A673 (cell line): Measurements from ENCODE around the gene TEX19. TPM values are rescaled to one million over a fixed set of nuclear protein-coding genes. Genes with fewer than 3 reads are reported as not detected.

Experiments used
- BruUV-seq: library from RNA; stranded (reverse); fragments of 400-500 nt; replicated peaks from 2 replicates; lab custom pipeline; 2021; lab: Mats Ljungman, UMichigan
- CTCF ChIA-PET: fragments of 300-600 bp; sonication (Branson Sonifier 250); formaldehyde crosslinking; loops from one replicate; lab custom pipeline; 2022; ENCODE audit warnings: antibody characterized with exemption; lab: Charles Lee
- POLR2A ChIA-PET: fragments of 300-600 bp; sonication (Branson Sonifier 250); formaldehyde crosslinking; loops from one replicate; lab custom pipeline; 2022; ENCODE audit warnings: antibody characterized with exemption; ENCODE audit not compliant: low non-redundant PET; lab: Charles Lee
- DNase-seq: peaks from one replicate; pipeline ENCODE4 v3.0.0-alpha.2; 2015; ENCODE audit warnings: low spot score
- H3K27ac ChIP-seq: fragments of 200-600 bp; sonication (generic); 2 replicates; pipeline ENCODE4 v1.5.1; 2016; ENCODE audit warnings: mixed run types, low read depth, mild to moderate bottlenecking, mixed read lengths, antibody characterized with exemption, low read length; ENCODE audit not compliant: poor library complexity, severe bottlenecking
- H3K27me3 ChIP-seq: fragments of 200-600 bp; sonication (generic); replicated peaks from 2 replicates; pipeline ENCODE4 v1.6.1; 2017; ENCODE audit warnings: mixed run types, low read depth, mild to moderate bottlenecking, mixed read lengths, antibody characterized with exemption, low read length; ENCODE audit not compliant: insufficient read depth, poor library complexity
- H3K36me3 ChIP-seq: fragments of 200-600 bp; sonication (generic); 2 replicates; pipeline ENCODE4 v1.6.1; 2016; ENCODE audit warnings: mixed run types, mild to moderate bottlenecking, mixed read lengths, antibody characterized with exemption, low read length; ENCODE audit not compliant: insufficient read depth, poor library complexity, severe bottlenecking
- H3K4me1 ChIP-seq: fragments of 200-600 bp; sonication (generic); 2 replicates; pipeline ENCODE4 v1.6.1; 2017; ENCODE audit warnings: mixed run types, mild to moderate bottlenecking, mixed read lengths, antibody characterized with exemption, low read length; ENCODE audit not compliant: insufficient read depth, poor library complexity, severe bottlenecking
- H3K4me3 ChIP-seq: fragments of 200-600 bp; sonication (generic); 2 replicates; pipeline ENCODE4 v1.5.1; 2016; ENCODE audit warnings: low read depth, mixed run types, mild to moderate bottlenecking, mixed read lengths, low read length; ENCODE audit not compliant: poor library complexity, severe bottlenecking
- H3K9me3 ChIP-seq: fragments of 200-600 bp; sonication (generic); 2 replicates; pipeline ENCODE4 v1.6.1; 2016; ENCODE audit warnings: mixed run types, low read depth, mild to moderate bottlenecking, mixed read lengths, antibody characterized with exemption, low read length; ENCODE audit not compliant: poor library complexity, severe bottlenecking
- CTCF ChIP-seq: fragments of 300-800, 200-600 bp; sonication (generic); conservative IDR thresholded peaks from 2 replicates; pipeline ENCODE4 v1.5.1; 2017; ENCODE audit warnings: low read depth, mild to moderate bottlenecking, antibody characterized with exemption, low read length, moderate library complexity, mixed read lengths
- EZH2 ChIP-seq: fragments of 200-600 bp; sonication (generic); IDR thresholded peaks from 2 replicates; pipeline ENCODE4 v1.6.1; 2017; ENCODE audit warnings: borderline replicate concordance, low read depth, mild to moderate bottlenecking, mixed read lengths, antibody characterized with exemption, low read length; ENCODE audit not compliant: poor library complexity, severe bottlenecking
- intact Hi-C: fragments of 100-400 bp; cut with micrococcal nuclease; formaldehyde crosslinking; loops from one replicate; pipeline ENCODE4 v1.10.0; 2022; ENCODE audit not compliant: unreplicated experiment
- total RNA-seq: library from RNA; stranded (reverse); gene quantifications from 2 replicates; pipeline ENCODE4 v1.2.3, GENCODE V29; 2021

TEX19 gene
- total RNA-seq, 1 experiment from 2014 or later = 0.39 TPM

- ChIA-PET POLR2A (no interaction called here), CTCF (no interaction called here)
- Histone ChIP-seq H3K27me3 (no peaks in the 10 kb centered on the region), H3K4me3 (no peak overlapping the region), H3K4me1 (no peaks in the 10 kb centered on the region), H3K36me3 (no peaks in the 10 kb centered on the region), H3K9me3 (no peaks in the 10 kb centered on the region), H3K27ac (no peak overlapping the region)
- intact Hi-C loops = loop anchor here (2.0 kb wide), 1 partner anchor 75 kb away; no protein-coding TSS in a partner anchor
- BruUV-seq = no TSS peak
- no peak for TF ChIP-seq CTCF
- no peak for TF ChIP-seq EZH2
- no peak for DNase-seq
Observed at GRCh38 chr17:82319619-82320062, 39.4 kb upstream of the TEX19 start.

GRCh38 chr17:82320140-82320840, 38.8 kb upstream of the TEX19 start:
- DNase-seq = no peak
- CTCF ChIA-PET = no interaction called here
- H3K27me3 ChIP-seq = no peaks in the 10 kb centered on the region
- POLR2A ChIA-PET = no interaction called here
- H3K27ac ChIP-seq = no peak overlapping the region
- intact Hi-C loops = loop anchor here (2.0 kb wide), 1 partner anchor 75 kb away; no protein-coding TSS in a partner anchor
- H3K36me3 ChIP-seq = no peaks in the 10 kb centered on the region
- no peaks in the 10 kb centered on the region for H3K4me1 ChIP-seq
- no peak for TF ChIP-seq EZH2
- no peak for TF ChIP-seq CTCF
- BruUV-seq = no TSS peak
- no peak overlapping the region for H3K4me3 ChIP-seq
- H3K9me3 ChIP-seq = no peaks in the 10 kb centered on the region

GRCh38 chr17:82320956-82321927, 37.8 kb upstream of the TEX19 start:
- POLR2A ChIA-PET = no interaction called here

More at GRCh38 chr17:82320956-82321927, 37.8 kb upstream of the TEX19 start:
- Histone ChIP-seq H3K36me3 (no peaks in the 10 kb centered on the region), H3K4me1 (no peaks in the 10 kb centered on the region), H3K9me3 (no peaks in the 10 kb centered on the region), H3K27ac (no peak overlapping the region), H3K27me3 (no peaks in the 10 kb centered on the region), H3K4me3 (no peak overlapping the region)
- CTCF ChIA-PET = interaction anchor here (0.6 kb wide), 1 partner anchor 451 kb away, joined by 3 read pairs; no protein-coding TSS in a partner anchor
- intact Hi-C loops = loop anchor here (2.0 kb wide), 1 partner anchor 76 kb away; no protein-coding TSS in a partner anchor
- TF ChIP-seq CTCF (peak; percentile 79), EZH2 (no peak)
- BruUV-seq = no TSS peak
- no peak for DNase-seq
